Activated naive CD4-positive, alpha-beta T cell treated with anti-CD3 and anti-CD28 coated beads, Interleukin-2, amount 10 ng/mL, durations not matched to agents 7 days and 5 days (primary cell): ENCODE measurements around the gene GP9.

Experiments
- CTCF ChIA-PET: fragments of 350-600 bp; sonication (Branson Sonifier 250); formaldehyde crosslinking; loops from one replicate; lab custom pipeline; 2021; ENCODE audit warnings: antibody characterized with exemption; lab: Charles Lee
- DNase-seq: peaks from one replicate; pipeline ENCODE4 v3.0.0-alpha.2; 2020
- H3K27ac Mint-ChIP-seq: one replicate; pipeline ENCODE4 v1.8.0; 2021; ENCODE audit warnings: mild to moderate bottlenecking, moderate library complexity, mixed read lengths
- H3K27me3 Mint-ChIP-seq: one replicate; pipeline ENCODE4 v1.8.0; 2021; ENCODE audit warnings: mild to moderate bottlenecking, mixed read lengths
- H3K36me3 Mint-ChIP-seq: one replicate; pipeline ENCODE4 v1.8.0; 2021; ENCODE audit warnings: mixed read lengths
- H3K4me1 Mint-ChIP-seq: one replicate; pipeline ENCODE4 v1.8.0; 2021; ENCODE audit warnings: mixed read lengths
- H3K4me3 Mint-ChIP-seq: one replicate; pipeline ENCODE4 v1.8.0; 2021; ENCODE audit warnings: mild to moderate bottlenecking, moderate library complexity, mixed read lengths
- H3K9me3 Mint-ChIP-seq: one replicate; pipeline ENCODE4 v1.8.0; 2021; ENCODE audit warnings: mixed read lengths

The GP9 gene

DNA sequence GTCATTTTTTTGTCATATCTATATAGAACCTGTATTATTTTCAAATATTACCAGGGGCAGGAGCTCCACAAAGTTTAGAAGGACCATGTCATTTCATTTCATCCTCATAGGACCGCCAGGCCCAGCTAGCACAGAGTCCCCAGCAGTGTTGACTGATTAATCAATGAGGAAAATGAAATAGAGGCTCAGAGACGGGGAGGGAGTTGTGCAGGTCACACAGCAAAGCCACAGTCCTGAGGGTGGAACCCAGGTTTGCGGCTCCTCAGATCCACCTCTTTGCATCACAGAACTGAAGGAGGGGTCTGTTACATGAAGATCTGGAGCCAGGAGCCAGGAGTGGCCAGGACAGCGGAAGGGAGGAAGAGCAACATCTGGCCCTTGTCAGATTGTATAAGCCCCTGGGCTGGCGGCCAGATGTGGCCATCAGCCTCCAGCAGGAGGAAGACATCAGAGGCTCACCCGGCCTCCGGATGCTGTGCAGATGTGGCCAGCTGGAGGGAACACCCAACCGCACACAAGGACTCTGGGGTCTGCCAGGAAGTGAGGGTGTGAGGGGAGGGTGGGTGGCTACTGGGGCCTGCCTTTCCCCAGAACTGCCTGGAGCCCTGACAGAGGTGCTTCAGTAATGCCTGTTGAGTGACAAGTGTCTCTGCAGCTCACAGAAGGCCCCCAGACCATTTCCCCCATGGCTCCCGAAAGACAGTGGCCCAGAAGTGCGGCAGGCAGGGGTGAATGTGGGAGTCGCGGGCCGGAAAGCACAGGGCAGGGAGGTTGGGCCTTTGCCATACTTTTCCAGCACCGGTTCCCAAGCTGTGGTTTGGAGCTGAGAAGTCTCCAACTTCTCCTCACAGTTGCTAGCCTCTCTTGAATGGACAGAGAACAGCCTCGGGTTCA, 38.2 kb upstream of the GP9 start:
- CTCF ChIA-PET = interaction anchor here (0.8 to 1.5 kb wide), 5 partner anchors 18 to 223 kb away, joined by 3 to 4 read pairs (median 4); no protein-coding TSS in a partner anchor
- H3K9me3 Mint-ChIP-seq = no peaks in the 10 kb centered on the region
- H3K27ac Mint-ChIP-seq = no peak overlapping the region
- H3K36me3 Mint-ChIP-seq = peaks cover 3% of the 10 kb centered on the region
- H3K4me1 Mint-ChIP-seq = peaks cover 41% of the 10 kb centered on the region
- DNase-seq = no peak
- H3K27me3 Mint-ChIP-seq = peaks cover 29% of the 10 kb centered on the region
- H3K4me3 Mint-ChIP-seq = no peak overlapping the region

DNA sequence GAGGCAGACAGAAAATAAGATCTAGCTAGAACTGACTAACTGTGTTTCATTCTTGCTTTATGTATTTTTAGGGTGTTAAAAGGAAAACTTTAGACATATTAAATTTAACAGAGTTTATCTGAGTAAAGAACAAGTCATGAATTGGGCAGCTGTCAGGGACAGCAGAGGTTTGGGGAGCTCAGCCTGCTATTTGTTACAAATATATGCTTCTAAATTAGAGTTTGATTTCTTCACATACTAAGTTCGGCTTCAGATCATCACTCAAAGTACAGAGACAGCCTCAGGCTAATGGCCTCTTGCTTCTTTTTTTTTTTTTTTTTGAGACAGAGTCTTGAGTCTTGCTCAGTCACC, 37.6 kb upstream of the GP9 start:
- H3K9me3 Mint-ChIP-seq = no peaks in the 10 kb centered on the region
- peaks cover 29% of the 10 kb centered on the region for H3K27me3 Mint-ChIP-seq
- H3K4me3 Mint-ChIP-seq = no peak overlapping the region
- no peak overlapping the region for H3K27ac Mint-ChIP-seq
- H3K36me3 Mint-ChIP-seq = peaks cover 1% of the 10 kb centered on the region
- CTCF ChIA-PET = interaction anchor here (0.8 to 1.5 kb wide), 5 partner anchors 19 to 223 kb away, joined by 3 to 4 read pairs (median 4); no protein-coding TSS in a partner anchor
- DNase-seq = no peak
- peaks cover 35% of the 10 kb centered on the region for H3K4me1 Mint-ChIP-seq

- H3K27ac Mint-ChIP-seq = no peak overlapping the region
Measured at GRCh38 chr3:129023909-129024308, 36.7 kb upstream of the GP9 start.

DNA sequence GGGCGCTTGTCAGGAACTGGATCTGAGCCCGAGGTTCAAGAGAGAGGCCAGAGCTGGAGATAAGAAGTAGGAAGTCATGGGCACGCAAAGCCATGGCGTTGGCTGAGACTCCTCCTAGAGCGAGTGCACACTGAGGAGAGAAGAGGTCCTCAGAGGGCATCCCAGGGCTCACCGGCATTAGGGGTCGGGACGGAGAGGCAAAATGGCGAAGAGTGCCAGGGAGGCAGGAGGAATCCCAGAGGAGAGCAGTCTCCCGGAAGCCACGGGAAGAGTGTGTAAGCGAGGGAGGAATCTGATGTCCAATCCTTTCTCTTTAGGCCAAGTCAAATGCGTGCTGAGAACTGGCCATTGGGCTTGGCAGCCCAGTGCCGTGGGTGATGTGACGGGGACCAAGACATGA, 35.5 kb upstream of the GP9 start:
- DNase-seq = no peak
- Mint-ChIP-seq H3K9me3 (no peaks in the 10 kb centered on the region), H3K36me3 (peaks cover 1% of the 10 kb centered on the region), H3K27ac (no peak overlapping the region), H3K4me3 (no peak overlapping the region), H3K4me1 (peaks cover 29% of the 10 kb centered on the region), H3K27me3 (peaks cover 26% of the 10 kb centered on the region)
- CTCF ChIA-PET = interaction anchor here (1.0 to 4.1 kb wide), 3 partner anchors 9 to 55 kb away, joined by 3 to 47 read pairs (median 18); no protein-coding TSS in a partner anchor

More at GRCh38 chr3:129023909-129024308, 36.7 kb upstream of the GP9 start:
- no peaks in the 10 kb centered on the region for H3K9me3 Mint-ChIP-seq
- H3K4me3 Mint-ChIP-seq = no peak overlapping the region
- peaks cover 26% of the 10 kb centered on the region for H3K27me3 Mint-ChIP-seq
- H3K36me3 Mint-ChIP-seq = peaks cover 1% of the 10 kb centered on the region
- CTCF ChIA-PET = interaction anchor here (1.5 kb wide), 1 partner anchor 54 kb away, joined by 3 read pairs; no protein-coding TSS in a partner anchor
- DNase-seq = no peak
- H3K4me1 Mint-ChIP-seq = peaks cover 29% of the 10 kb centered on the region

GRCh38 chr3:129025691-129026435, 34.7 kb upstream of the GP9 start:
- H3K27me3 Mint-ChIP-seq = peaks cover 32% of the 10 kb centered on the region
- DNase-seq = no peak
- peak overlapping the region; percentile 55 for H3K27ac Mint-ChIP-seq
- peaks cover 29% of the 10 kb centered on the region for H3K4me1 Mint-ChIP-seq
- CTCF ChIA-PET = interaction anchor here (0.9 to 4.1 kb wide), 9 partner anchors 9 to 221 kb away, joined by 3 to 47 read pairs (median 8); no protein-coding TSS in a partner anchor
- peak overlapping the region; percentile 72 for H3K4me3 Mint-ChIP-seq
- peaks cover 1% of the 10 kb centered on the region for H3K36me3 Mint-ChIP-seq
- H3K9me3 Mint-ChIP-seq = no peaks in the 10 kb centered on the region

GRCh38 chr3:129026728-129027543, 33.6 kb upstream of the GP9 start:
- CTCF ChIA-PET = interaction anchor here (0.6 to 4.1 kb wide), 15 partner anchors 10 to 220 kb away, joined by 3 to 47 read pairs (median 5); no protein-coding TSS in a partner anchor
- peaks cover 27% of the 10 kb centered on the region for H3K4me1 Mint-ChIP-seq
- H3K27ac Mint-ChIP-seq = peak overlapping the region; percentile 85
- H3K9me3 Mint-ChIP-seq = no peaks in the 10 kb centered on the region
- peak; percentile 96 for DNase-seq
- peaks cover 38% of the 10 kb centered on the region for H3K27me3 Mint-ChIP-seq
- H3K36me3 Mint-ChIP-seq = peaks cover 1% of the 10 kb centered on the region
- H3K4me3 Mint-ChIP-seq = peak overlapping the region; percentile 72

GRCh38 chr3:129027544-129027880, 33.1 kb upstream of the GP9 start:
- H3K27ac Mint-ChIP-seq = no peak overlapping the region
- peak overlapping the region; percentile 72 for H3K4me3 Mint-ChIP-seq
- H3K4me1 Mint-ChIP-seq = peaks cover 23% of the 10 kb centered on the region
- H3K36me3 Mint-ChIP-seq = peaks cover 1% of the 10 kb centered on the region
- H3K27me3 Mint-ChIP-seq = peaks cover 37% of the 10 kb centered on the region
- CTCF ChIA-PET = interaction anchor here (0.7 to 4.1 kb wide), 16 partner anchors 11 to 219 kb away, joined by 3 to 47 read pairs (median 4); no protein-coding TSS in a partner anchor
- DNase-seq = no peak
- H3K9me3 Mint-ChIP-seq = no peaks in the 10 kb centered on the region

GRCh38 chr3:129028866-129029265, 31.7 kb upstream of the GP9 start:
- peaks cover 1% of the 10 kb centered on the region for H3K36me3 Mint-ChIP-seq
- CTCF ChIA-PET = interaction anchor here (1.3 to 4.1 kb wide), 5 partner anchors 12 to 216 kb away, joined by 6 to 47 read pairs (median 8); no protein-coding TSS in a partner anchor
- H3K9me3 Mint-ChIP-seq = no peaks in the 10 kb centered on the region
- no peak overlapping the region for H3K27ac Mint-ChIP-seq
- H3K27me3 Mint-ChIP-seq = peaks cover 38% of the 10 kb centered on the region
- no peak overlapping the region for H3K4me3 Mint-ChIP-seq
- peaks cover 23% of the 10 kb centered on the region for H3K4me1 Mint-ChIP-seq
- no peak for DNase-seq

DNA sequence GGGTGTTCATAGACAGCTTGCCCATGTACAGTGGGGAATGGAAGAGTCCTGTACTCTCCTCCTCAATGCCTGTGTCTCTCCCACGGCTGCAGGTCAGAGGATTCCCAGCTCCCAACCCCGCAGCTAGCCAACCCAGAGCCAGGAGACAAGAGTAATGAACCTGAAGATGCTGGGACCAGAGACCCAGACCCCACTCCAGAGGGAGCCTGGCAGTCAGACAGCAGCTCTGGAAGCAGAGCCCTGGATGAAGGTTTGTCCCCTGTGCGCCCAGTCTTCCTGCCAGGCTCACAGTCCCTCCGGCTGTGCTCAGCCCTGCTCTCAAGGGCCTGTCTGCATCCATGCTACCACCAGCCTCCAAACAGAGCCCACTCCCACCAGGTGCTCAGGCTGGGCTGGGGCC, 30.0 kb upstream of the GP9 start:
- peaks cover 19% of the 10 kb centered on the region for H3K4me1 Mint-ChIP-seq
- H3K27me3 Mint-ChIP-seq = peaks cover 26% of the 10 kb centered on the region
- no peaks in the 10 kb centered on the region for H3K9me3 Mint-ChIP-seq
- peaks cover 1% of the 10 kb centered on the region for H3K36me3 Mint-ChIP-seq
- DNase-seq = no peak
- H3K27ac Mint-ChIP-seq = no peak overlapping the region
- CTCF ChIA-PET = interaction anchor here (0.6 to 1.6 kb wide), 6 partner anchors 16 to 216 kb away, joined by 3 to 5 read pairs (median 4); no protein-coding TSS in a partner anchor
- no peak overlapping the region for H3K4me3 Mint-ChIP-seq

DNA sequence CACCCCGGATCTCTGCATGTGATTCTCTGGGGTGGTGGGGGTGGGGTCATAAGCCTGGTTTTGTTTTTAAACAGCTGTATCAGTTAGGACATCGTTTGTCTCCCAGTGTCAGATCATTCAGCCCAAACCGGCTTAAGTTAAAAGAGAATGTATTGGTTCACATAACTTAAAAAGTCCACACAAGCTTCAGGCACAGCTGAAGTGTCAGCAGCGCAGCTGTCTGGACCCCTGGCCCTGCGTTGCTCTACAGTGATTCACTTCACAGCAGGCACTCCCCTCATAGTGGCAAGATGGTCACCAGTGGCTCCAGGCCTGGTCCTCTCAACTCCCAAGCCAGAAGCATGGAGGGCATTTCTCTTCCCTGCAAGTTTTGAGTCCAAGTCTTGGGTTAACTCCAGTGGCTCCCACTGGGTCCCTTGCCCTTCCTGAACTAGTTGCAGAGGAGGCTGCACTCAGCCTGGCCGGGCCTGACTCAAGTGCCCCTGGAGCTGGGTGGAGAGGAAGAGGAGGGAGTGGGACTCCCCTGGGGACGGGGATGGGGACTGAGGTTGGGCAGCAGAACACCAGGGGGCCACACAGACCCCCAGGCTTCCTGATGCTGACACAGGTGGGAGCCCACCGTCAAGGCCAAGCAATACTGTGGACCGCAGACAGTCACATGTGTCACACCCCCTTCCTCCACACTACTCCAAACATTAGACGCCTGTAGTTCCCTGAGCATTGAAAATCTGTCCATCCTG, 28.9 kb upstream of the GP9 start:
- H3K4me3 Mint-ChIP-seq = no peak overlapping the region
- CTCF ChIA-PET = interaction anchor here (1.6 kb wide), 1 partner anchor 215 kb away, joined by 5 read pairs; no protein-coding TSS in a partner anchor
- DNase-seq = no peak
- H3K36me3 Mint-ChIP-seq = no peaks in the 10 kb centered on the region
- H3K27me3 Mint-ChIP-seq = peaks cover 30% of the 10 kb centered on the region
- H3K9me3 Mint-ChIP-seq = no peaks in the 10 kb centered on the region
- no peak overlapping the region for H3K27ac Mint-ChIP-seq
- H3K4me1 Mint-ChIP-seq = peaks cover 20% of the 10 kb centered on the region

GRCh38 chr3:129032716-129033115, 27.9 kb upstream of the GP9 start:
- no peak for DNase-seq
- peaks cover 18% of the 10 kb centered on the region for H3K4me1 Mint-ChIP-seq
- no peak overlapping the region for H3K4me3 Mint-ChIP-seq
- no peaks in the 10 kb centered on the region for H3K36me3 Mint-ChIP-seq
- H3K27ac Mint-ChIP-seq = no peak overlapping the region
- no peaks in the 10 kb centered on the region for H3K9me3 Mint-ChIP-seq
- peaks cover 31% of the 10 kb centered on the region for H3K27me3 Mint-ChIP-seq
- CTCF ChIA-PET = interaction anchor here (0.5 to 0.7 kb wide), 3 partner anchors 11 to 641 kb away, joined by 3 to 4 read pairs (median 3); no protein-coding TSS in a partner anchor

GRCh38 chr3:129033151-129033550, 27.4 kb upstream of the GP9 start:
- peaks cover 31% of the 10 kb centered on the region for H3K27me3 Mint-ChIP-seq
- no peak overlapping the region for H3K4me3 Mint-ChIP-seq
- CTCF ChIA-PET = no interaction called here
- no peak overlapping the region for H3K27ac Mint-ChIP-seq
- DNase-seq = no peak
- peaks cover 18% of the 10 kb centered on the region for H3K4me1 Mint-ChIP-seq
- H3K36me3 Mint-ChIP-seq = no peaks in the 10 kb centered on the region
- H3K9me3 Mint-ChIP-seq = no peaks in the 10 kb centered on the region
